ENCODE data around the gene RBM10.
"Not testable (repeated sequence)": the region's sequence is repeated elsewhere in the genome, so short reads cannot be mapped to it uniquely, and the experiment has no call there.

RBM10 gene, protein sequence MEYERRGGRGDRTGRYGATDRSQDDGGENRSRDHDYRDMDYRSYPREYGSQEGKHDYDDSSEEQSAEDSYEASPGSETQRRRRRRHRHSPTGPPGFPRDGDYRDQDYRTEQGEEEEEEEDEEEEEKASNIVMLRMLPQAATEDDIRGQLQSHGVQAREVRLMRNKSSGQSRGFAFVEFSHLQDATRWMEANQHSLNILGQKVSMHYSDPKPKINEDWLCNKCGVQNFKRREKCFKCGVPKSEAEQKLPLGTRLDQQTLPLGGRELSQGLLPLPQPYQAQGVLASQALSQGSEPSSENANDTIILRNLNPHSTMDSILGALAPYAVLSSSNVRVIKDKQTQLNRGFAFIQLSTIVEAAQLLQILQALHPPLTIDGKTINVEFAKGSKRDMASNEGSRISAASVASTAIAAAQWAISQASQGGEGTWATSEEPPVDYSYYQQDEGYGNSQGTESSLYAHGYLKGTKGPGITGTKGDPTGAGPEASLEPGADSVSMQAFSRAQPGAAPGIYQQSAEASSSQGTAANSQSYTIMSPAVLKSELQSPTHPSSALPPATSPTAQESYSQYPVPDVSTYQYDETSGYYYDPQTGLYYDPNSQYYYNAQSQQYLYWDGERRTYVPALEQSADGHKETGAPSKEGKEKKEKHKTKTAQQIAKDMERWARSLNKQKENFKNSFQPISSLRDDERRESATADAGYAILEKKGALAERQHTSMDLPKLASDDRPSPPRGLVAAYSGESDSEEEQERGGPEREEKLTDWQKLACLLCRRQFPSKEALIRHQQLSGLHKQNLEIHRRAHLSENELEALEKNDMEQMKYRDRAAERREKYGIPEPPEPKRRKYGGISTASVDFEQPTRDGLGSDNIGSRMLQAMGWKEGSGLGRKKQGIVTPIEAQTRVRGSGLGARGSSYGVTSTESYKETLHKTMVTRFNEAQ
- total RNA-seq = 136 to 145 reads per million in 2 experiments

GRCh38 chrX:47144626-47145394, at the start of gene RBM10, which contains the start of gene NDUFB11:
RBM10 (plus strand) TSS chrX:47145221; CDS start chrX:47147482, 2,261 bp downstream.
NDUFB11 (minus strand) TSS chrX:47144702; CDS start chrX:47144679, 23 bp downstream.
- peak; percentile 80 for DNase-seq (ENCODE audit: low read depth)

- no peak for DNase-seq (ENCODE audit: low read depth)
Observed at GRCh38 chrX:47097018-47097417, 48.0 kb upstream of the RBM10 start.

GRCh38 chrX:47098338-47099094, 46.5 kb upstream of the RBM10 start:
- DNase-seq (ENCODE audit: low read depth) = no peak

- no peak for DNase-seq (ENCODE audit: low read depth)
Observed at GRCh38 chrX:47101206-47101605, 43.8 kb upstream of the RBM10 start.

DNA sequence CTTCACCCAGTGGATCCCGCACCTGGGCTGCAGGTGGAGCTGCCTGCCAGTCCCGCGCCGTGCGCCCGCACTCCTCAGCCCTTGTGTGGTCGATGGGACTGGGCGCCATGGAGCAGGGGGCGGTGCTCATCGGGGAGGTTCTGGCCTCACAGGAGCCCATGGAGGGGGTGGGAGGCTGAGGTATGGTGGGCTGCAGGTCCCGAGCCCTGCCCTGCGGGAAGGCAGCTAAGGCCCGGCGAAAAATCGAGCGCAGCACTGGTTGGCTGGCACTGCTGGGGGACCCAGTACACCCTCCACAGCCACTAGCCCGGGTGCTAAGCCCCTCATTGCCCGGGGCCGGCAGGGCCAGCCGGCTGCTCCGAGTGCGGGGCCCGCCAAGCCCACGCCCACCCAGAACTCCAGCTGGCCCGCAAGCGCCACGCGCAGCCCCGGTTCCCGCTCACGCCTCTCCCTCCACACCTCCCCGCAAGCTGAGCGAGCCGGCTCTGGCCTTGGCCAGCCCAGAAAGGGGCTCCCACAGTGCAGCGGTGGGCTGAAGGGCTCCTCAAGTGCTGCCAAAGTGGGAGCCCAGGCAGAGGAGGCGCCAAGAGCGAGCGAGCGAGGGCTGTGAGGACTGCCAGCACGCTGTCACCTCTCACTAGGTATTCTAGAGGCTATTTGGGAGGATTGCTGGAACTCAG, 33.9 kb upstream of the RBM10 start:
- not testable (repeated sequence) for DNase-seq (ENCODE audit: low read depth)

GRCh38 chrX:47112316-47112954, 32.6 kb upstream of the RBM10 start:
- no peak for DNase-seq (ENCODE audit: low read depth)

DNA sequence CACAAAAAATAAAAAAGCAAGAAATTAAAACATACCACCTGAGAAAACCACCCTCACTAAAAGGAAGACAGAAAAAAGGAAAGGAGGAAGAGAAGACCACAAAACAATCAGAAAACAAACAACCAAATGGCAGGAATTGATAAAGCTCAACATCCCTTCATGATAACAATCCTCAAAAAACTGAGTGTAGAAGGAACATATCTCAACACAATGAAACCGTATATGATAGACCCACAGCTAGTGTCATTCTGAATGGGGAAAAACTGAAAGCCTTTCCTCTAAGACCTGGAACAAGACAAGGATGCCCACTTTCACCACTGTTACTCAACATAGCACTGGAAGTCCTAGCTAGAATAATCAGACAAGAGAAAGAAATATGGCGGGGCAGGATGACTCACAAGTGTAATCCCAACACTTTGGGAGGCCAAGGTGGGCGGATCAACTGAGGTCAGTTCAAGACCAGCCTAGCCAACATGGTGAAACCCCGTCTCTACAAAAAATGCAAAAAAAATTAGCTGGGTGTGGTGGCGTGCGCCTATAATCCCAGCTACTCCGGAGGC, 28.4 kb upstream of the RBM10 start:
- not testable (repeated sequence) for DNase-seq (ENCODE audit: low read depth)

- not testable (repeated sequence) for DNase-seq (ENCODE audit: low read depth)
Observed at GRCh38 chrX:47124466-47124865, 20.6 kb upstream of the RBM10 start.

DNA sequence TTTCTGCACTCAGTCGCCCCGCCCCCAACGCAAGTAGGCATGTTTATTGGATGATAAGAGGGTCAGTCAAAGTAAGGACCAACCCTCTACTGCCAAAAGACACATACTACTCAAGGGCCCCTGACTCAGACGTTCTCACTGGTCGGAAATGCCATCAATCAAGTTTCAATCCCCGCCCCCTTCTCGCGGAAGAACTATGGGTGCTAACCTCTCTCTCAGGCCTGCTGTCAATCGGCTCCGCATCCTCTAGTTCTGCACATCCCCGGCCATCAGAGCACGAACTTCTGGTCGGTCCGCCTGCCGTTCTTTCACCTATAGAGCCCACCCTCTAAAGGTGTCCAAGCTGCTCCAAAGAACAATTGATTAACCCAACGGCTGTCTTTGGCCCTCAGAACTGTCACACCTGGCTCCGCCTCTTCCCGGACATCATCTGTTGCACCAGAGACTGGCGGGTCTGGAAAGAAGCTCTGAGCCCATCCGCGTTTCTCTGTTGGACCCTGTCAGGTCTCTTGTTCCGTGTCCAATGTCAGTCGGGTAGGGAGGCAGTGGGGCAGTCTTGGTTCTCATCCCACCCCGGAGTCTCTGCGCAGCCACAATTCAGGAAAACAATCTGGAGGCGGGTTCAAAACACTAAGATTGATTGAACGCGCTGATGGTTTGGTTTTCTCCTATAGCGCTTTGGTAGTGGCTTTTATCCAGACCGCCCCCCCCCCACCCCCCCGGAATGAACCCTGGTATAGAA, 15.7 kb upstream of the RBM10 start:
- peak; percentile 82 for DNase-seq (ENCODE audit: low read depth)

DNA sequence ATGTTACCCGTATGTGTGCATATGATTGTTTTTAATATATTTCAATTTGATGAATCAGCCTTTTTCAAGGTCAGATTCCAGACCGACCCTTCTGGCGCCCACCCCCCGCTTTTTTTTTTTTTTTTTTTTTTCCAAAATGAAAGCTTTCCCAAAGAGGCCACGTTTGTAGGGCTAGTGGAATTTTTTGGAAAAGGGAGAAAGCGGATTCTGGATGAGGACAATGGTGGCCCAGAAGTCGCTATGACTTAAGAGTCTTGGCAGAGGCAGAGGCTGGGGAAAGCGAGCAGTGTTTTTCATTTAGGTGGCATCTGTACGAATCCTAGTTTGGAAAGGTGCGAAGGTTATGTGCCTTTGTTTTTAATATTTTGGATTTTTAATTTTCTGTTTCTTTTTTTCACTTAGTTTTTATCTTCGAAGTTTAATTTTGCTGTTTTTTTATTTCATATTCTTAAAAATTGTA, 15.1 kb upstream of the RBM10 start:
- no peak for DNase-seq (ENCODE audit: low read depth)

DNA sequence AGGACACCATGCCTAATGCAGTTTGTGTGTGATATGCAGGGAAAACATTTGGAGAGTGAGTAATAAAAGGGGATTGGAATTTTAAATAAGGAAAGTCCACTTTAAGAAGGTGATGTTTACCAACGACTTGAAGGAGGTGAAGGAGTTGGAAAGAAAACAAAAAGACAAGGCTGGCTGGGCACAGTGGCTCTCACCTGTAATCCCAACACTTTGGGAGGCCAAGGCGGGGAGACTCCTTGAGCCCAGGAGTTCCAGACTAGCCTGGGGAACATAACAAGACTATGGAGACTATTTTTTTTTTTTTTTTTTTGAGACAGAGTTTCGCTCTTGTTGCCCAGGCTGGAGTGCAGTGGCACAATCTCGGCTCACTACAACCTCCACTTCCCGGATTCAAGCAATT, 11.5 kb upstream of the RBM10 start:
- DNase-seq (ENCODE audit: low read depth) = no peak

GRCh38 chrX:47135650-47136049, 9.4 kb upstream of the RBM10 start:
- not testable (repeated sequence) for DNase-seq (ENCODE audit: low read depth)

- no peak for DNase-seq (ENCODE audit: low read depth)
Observed at GRCh38 chrX:47138171-47138570, 6.8 kb upstream of the RBM10 start.

DNA sequence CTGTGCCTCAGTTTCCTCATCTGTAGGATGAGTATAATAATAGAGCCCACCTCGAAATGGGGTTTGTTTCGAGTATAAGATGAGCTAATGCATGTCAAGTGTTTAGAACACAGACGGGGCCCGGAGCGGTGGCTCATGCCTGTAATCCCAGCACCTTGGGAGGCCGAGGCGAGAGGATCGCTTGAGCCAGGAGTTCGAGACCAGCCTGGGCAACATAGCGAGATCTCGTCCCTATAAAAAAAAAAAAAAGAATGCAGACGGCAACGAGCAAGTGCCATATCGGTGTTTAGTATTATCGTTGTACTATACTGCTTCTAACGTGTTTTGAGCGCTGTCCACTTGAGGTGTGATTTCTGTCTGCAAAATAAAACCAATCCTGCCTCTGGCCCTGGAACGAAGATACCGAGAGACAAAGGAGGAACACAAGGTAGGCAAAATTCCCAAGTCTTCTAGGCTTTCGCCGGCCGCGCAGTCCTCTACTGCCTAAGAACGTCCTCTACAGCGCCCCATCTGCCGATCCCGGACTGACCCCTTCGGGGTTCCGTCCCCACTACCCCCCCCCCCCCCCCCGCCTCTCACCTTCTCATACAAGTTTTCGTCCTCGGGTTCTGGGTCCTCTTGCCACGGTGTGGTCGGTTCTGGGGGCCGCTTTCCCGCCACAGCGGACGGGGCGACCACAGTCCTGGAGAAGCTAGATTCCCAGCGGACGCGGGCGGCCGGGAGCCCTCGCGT, 961 bp upstream of the RBM10 start:
- DNase-seq (ENCODE audit: low read depth) = no peak

- DNase-seq (ENCODE audit: low read depth) = no peak
Observed at GRCh38 chrX:47145395-47146120, 537 bp downstream of the RBM10 start.

- no peak for DNase-seq (ENCODE audit: low read depth)
Observed at GRCh38 chrX:47146121-47146935, 1.3 kb downstream of the RBM10 start.

Data from T follicular helper cell (primary cell).